Nephron (organoid): ENCODE results near the gene ZNF143.

ENCODE experiments used
- H3K27ac Mint-ChIP-seq, 3 experiments: 2 replicates each; pipeline ENCODE4 v1.8.0; 2020; ENCODE audit warnings: mixed read lengths in 3 of 3, mild to moderate bottlenecking in 2 of 3, moderate library complexity in 1 of 3
- H3K27me3 Mint-ChIP-seq: 2 replicates; pipeline ENCODE4 v1.8.0; 2021; ENCODE audit warnings: low read depth, mild to moderate bottlenecking, moderate library complexity, mixed read lengths
- H3K36me3 Mint-ChIP-seq: 2 replicates; pipeline ENCODE4 v1.8.0; 2020; ENCODE audit warnings: low read depth, mixed read lengths
- H3K4me1 Mint-ChIP-seq: 2 replicates; pipeline ENCODE4 v1.8.0; 2020; ENCODE audit warnings: mixed read lengths
- H3K4me3 Mint-ChIP-seq, 3 experiments: 2 replicates each; pipeline ENCODE4 v1.8.0; 2020; ENCODE audit warnings: mild to moderate bottlenecking in 3 of 3, mixed read lengths in 3 of 3, moderate library complexity in 2 of 3
- H3K9me3 Mint-ChIP-seq: 2 replicates; pipeline ENCODE4 v1.8.0; 2020; ENCODE audit warnings: mixed read lengths
- TF ChIP-seq, protein P1 (sequence below), 3 experiments: fragments of 200-600 bp; sonication (generic); IDR thresholded peaks; one replicate each; pipeline ENCODE4 v1.5.0; 2021; ENCODE audit warnings: antibody characterized with exemption in 3 of 3; ENCODE audit not compliant: unreplicated experiment in 3 of 3

Gene ZNF143

DNA sequence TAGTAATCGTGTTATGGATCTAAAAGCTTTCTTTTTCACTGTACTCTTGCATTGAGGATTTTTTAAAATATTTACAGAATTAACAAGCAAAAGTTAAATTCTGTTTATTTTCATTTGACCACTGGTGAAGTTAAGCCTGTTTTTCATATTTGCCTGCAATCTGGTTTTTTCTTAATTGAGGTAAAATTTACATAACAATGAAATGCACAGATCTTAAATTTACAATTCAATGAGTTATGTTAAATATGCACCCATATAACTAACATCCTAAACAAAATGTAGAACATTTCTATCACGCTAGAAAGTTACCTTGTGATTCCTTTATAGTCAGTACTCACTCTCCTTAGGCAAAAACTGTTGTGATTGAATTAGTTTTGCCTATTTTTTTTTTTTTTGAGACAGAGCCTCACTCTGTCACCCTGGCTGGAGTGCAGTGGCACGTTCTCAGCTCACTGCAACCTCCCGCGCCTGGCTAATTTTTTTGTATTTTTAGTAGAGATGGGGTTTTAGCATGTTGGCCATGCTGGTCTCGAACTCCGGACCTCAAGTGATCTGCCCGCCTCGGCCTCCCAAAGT, 58.1 kb downstream of the ZNF143 start:
- Mint-ChIP-seq H3K36me3 (peaks cover 57% of the 10 kb centered on the region), H3K4me1 (peaks cover 1% of the 10 kb centered on the region), H3K27ac (peak overlapping the region in 2 of 3 experiments; percentile 23 to 84), H3K27me3 (no peaks in the 10 kb centered on the region), H3K4me3 (no peak overlapping the region), H3K9me3 (no peaks in the 10 kb centered on the region)
- TF ChIP-seq, protein P1, sequence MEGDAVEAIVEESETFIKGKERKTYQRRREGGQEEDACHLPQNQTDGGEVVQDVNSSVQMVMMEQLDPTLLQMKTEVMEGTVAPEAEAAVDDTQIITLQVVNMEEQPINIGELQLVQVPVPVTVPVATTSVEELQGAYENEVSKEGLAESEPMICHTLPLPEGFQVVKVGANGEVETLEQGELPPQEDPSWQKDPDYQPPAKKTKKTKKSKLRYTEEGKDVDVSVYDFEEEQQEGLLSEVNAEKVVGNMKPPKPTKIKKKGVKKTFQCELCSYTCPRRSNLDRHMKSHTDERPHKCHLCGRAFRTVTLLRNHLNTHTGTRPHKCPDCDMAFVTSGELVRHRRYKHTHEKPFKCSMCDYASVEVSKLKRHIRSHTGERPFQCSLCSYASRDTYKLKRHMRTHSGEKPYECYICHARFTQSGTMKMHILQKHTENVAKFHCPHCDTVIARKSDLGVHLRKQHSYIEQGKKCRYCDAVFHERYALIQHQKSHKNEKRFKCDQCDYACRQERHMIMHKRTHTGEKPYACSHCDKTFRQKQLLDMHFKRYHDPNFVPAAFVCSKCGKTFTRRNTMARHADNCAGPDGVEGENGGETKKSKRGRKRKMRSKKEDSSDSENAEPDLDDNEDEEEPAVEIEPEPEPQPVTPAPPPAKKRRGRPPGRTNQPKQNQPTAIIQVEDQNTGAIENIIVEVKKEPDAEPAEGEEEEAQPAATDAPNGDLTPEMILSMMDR (IDR thresholded peaks at IDR 0.05; ENCODE audit: unreplicated experiment in 3 of 3): no peak

DNA sequence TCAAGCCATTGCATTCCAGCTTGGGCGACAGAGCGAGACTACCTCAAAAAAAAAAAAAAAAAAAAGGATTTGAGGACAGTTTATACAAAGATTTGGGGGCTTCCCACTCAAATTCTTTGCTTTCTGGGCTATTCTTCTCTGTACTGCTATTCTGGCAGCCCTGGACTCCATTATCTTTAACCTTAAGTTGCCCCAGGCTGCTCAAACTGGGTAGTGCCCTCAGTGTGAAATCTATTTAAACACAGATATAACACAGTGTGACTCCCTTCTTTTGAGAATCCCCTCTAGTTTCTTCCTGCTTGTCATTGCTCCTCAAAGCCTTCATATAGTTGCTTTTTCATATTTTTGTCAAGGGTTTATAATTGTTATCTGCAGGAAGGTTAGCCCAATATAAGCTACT, 63.2 kb downstream of the ZNF143 start:
- Mint-ChIP-seq H3K36me3 (peaks cover 43% of the 10 kb centered on the region), H3K4me3 (peak overlapping the region in 1 of 3 experiments; percentile 19), H3K27ac (peak overlapping the region; percentile 87 to 100 (median 99)), H3K4me1 (peaks cover 34% of the 10 kb centered on the region), H3K9me3 (no peaks in the 10 kb centered on the region), H3K27me3 (no peaks in the 10 kb centered on the region)
- TF ChIP-seq, protein P1 (IDR thresholded peaks at IDR 0.05; ENCODE audit: unreplicated experiment in 3 of 3): no peak

DNA sequence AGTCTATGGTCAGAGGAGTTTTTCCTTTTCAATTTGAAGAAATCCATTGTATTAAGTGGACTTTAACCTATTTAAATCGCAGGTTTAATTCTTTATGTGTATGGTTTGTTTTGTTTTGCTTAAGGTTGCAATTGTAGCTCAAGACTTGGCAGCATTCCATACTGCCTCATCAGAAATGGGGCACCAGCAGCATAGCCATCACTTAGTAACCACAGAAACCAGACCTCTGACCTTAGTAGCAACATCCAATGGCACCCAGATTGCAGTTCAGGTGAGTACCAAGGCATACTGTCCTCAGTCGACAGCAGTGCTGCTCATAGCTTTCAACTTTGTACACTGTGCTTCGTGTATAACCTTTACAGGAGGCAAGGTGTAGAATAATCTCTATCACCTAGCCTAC, 64.3 kb downstream of the ZNF143 start:
- Mint-ChIP-seq H3K4me1 (peaks cover 45% of the 10 kb centered on the region), H3K27ac (peak overlapping the region; percentile 61 to 100 (median 99)), H3K9me3 (no peaks in the 10 kb centered on the region), H3K27me3 (no peaks in the 10 kb centered on the region), H3K36me3 (peaks cover 39% of the 10 kb centered on the region), H3K4me3 (no peak overlapping the region)
- TF ChIP-seq, protein P1 (IDR thresholded peaks at IDR 0.05; ENCODE audit: unreplicated experiment in 3 of 3): no peak

DNA sequence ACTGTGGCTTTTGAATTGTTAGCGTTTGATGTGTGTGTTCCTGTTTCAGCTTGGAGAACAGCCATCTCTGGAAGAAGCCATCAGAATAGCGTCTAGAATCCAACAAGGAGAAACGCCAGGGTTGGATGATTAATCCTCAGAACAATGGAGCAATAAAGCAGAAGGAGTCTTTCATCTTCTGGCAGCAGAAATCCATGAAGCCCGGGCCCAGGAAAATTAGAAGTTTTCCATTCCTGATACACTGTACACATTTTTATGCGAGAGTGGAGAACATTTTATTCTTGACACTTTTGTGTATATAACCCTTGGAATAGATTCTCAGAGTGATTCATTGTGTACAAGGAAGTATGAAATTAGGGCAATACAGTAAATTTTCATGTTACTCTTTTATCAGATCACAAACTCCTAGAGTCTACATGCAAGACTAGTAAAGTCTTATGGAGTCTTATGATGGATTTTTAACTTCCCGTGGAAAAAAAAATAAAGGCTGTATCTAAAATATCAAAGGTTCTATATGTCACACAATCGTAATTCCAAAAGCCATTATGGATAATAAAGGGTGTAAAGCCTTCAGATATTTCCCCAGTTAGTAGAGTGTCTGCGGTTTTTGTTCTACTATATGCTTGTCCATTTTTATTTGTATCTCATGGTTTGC, 66.8 kb downstream of the ZNF143 start:
- Mint-ChIP-seq H3K4me1 (peaks cover 53% of the 10 kb centered on the region), H3K9me3 (no peaks in the 10 kb centered on the region), H3K36me3 (peaks cover 28% of the 10 kb centered on the region), H3K27me3 (no peaks in the 10 kb centered on the region), H3K27ac (peak overlapping the region; percentile 96 to 98 (median 98)), H3K4me3 (peak overlapping the region in 2 of 3 experiments; percentile 18 to 37)
- TF ChIP-seq, protein P1 (IDR thresholded peaks at IDR 0.05; ENCODE audit: unreplicated experiment in 3 of 3): no peak

DNA sequence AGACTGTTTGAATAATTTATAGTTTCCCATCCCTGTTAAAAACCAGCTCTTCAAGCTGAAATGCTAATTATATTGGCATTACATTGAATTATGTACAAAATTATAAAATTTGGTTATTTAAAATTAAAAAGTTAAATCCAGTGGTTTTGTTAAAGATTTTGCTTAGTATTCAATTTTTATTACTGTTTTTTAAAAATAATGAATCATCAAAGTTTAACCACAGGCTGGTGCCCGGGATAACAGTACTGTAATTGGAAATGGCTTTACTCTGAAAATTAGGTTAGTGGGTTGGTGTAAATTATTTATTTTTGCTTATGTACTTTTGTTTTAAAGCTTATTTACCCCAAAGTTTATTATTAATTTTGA, 67.3 kb downstream of the ZNF143 start:
- H3K9me3 Mint-ChIP-seq: no peaks in the 10 kb centered on the region
- TF ChIP-seq, protein P1 (IDR thresholded peaks at IDR 0.05; ENCODE audit: unreplicated experiment in 3 of 3): no peak
- no peak overlapping the region for H3K4me3 Mint-ChIP-seq
- no peaks in the 10 kb centered on the region for H3K27me3 Mint-ChIP-seq
- H3K27ac Mint-ChIP-seq: peak overlapping the region; percentile 96 to 98 (median 98)
- peaks cover 56% of the 10 kb centered on the region for H3K4me1 Mint-ChIP-seq
- H3K36me3 Mint-ChIP-seq: peaks cover 25% of the 10 kb centered on the region
